HG03520 (cell line): Measurements from ENCODE around the gene KCNN2.

Source experiments
- ATAC-seq: cut with Tn5 transposase; IDR thresholded peaks from one replicate; pipeline ENCODE4 v1.9.1; 2021; ENCODE audit warnings: mild to moderate bottlenecking, moderate library complexity; ENCODE audit not compliant: unreplicated experiment

Gene KCNN2

DNA sequence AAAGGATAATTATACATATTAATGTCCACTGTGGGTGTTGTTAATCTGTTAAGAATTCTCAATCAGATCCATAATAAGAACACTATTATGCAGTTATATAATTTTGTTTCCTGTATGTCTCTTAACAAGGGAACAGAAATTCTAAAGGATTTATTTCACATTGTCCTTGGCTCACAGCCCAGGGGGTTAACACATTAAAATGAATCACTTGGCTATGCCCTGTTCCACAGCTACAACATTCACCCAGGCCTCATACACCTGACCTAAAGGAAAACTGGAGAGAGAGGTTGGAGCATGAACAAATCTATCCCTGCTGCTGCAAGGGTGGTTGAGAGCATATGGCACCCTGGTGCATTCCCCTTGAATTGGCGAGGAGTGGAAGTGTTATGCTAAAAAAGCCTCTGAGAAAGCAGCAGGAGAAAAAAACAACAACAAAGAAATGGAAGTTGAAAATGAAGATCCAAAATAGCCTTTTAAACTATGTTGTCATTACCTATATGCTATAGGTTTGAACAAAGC is 116.0 kb downstream of the KCNN2 start:
- ATAC-seq = no peak

- ATAC-seq = no peak
Measured at GRCh38 chr5:114500756-114501155, 138.9 kb downstream of the KCNN2 start.

DNA sequence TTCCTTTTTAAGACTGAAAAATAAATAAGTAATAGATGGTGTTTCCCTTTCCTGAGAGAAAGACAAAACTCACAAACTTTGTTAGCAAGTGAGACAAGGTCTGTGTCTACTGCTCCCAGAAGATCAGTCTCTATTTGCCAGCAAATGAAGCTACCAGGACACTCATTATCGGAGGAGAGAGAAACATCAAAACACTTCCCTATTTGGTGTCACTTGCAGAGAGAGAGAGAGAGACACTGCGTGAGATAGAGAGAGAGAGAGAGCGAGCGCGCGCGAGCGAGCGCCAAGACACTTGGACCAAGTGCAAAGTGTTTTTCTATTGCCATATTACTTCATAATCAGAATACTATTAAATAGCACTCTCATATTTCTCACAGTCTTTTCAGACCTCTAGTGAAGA is 142.7 kb downstream of the KCNN2 start:
- no peak for ATAC-seq

DNA sequence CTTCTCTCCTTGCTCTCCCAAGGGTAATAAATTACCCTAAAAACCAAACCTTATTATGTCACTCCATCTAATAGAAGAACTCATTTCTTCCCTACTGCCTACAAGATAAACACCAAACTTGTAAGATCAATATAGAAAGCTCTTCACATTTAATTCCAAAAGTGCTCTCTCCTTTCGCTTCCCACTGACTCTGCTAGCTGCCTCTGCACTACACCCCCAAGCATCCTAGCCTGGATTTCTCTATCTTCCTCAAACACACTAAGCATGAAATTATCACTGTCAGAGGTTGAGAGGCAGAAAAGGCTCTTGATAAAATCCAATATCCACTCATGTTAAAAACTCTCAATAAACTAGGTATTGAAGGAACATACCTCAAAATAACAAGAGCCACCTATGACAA is 162.4 kb downstream of the KCNN2 start:
- ATAC-seq = no peak

- no peak for ATAC-seq
Measured at GRCh38 chr5:114544561-114544960, 182.7 kb downstream of the KCNN2 start.
